NCI-H1048 (cell line): ENCODE data around the gene GPR50.

Experiments used
- DNase-seq: peaks from one replicate; lab custom pipeline; 2025; lab: John Stamatoyannopoulos, UW

Gene GPR50

DNA sequence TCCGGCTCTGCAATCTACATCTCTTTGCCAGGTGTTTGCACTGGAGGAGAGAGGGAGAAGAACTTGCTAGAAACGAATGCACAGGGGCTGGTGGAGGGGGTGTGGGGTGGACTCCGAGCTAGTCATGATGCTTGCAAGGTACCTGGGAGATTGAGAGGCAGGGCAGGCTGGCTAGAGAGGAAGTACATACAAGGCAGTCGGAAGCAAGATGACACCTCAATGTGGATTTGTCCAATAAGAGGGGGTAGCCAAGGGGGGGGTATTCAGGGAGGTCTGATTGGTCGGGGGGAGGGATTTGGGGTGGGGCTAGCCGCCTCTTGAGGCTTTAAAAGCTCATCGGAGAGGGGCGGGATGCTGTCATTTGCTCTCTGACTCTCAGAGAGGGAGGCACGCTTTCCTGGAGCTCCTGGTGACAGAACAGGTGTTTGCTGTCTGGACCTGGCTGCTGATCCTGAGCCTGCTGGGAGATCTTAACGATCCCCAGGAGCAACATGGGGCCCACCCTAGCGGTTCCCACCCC lies at the start of gene GPR50:
TSS of gene GPR50 (plus strand) at position 354 of the 520 bp plus-strand sequence. CDS start at position 492, 138 bp downstream.
- no peak for DNase-seq

- no peak for DNase-seq
Observed at GRCh38 chrX:151132531-151132930, 43.9 kb upstream of the GPR50 start.

DNA sequence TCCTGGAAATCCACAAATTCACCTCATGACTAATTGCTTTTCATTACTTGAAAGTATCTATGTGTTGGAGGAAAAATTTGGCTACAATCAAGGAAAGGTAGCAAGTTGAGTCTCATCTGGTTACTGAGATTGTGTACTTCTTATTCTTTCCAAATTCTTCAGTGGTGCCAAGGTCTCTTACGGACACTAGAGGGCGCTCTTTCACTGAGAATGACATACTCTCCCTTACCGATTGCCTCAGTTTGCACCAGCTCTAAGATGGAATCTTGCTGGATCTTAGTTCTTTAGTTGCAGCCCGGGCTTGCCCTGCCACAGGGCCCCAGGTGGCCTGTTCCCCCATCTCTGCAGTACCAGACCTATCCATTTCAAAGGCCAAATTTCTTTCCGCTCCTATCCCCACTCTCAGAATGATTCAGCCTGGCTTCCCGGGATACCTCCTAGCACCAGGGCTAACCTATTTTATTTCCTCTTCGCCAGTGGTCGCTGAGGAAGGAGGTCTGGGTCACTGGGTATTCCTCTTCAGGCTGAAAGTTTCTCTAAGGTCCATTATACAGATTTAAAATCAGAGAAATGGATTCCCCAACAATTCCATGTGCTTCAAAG lies 24.6 kb upstream of the GPR50 start:
- DNase-seq = no peak

GRCh38 chrX:151153086-151153485 lies 23.3 kb upstream of the GPR50 start:
- no peak for DNase-seq

- no peak for DNase-seq
Observed at GRCh38 chrX:151153667-151154066, 22.7 kb upstream of the GPR50 start.

- DNase-seq = no peak
Observed at GRCh38 chrX:151155234-151155633, 21.1 kb upstream of the GPR50 start.

- no peak for DNase-seq
Observed at GRCh38 chrX:151161690-151162089, 14.7 kb upstream of the GPR50 start.

DNA sequence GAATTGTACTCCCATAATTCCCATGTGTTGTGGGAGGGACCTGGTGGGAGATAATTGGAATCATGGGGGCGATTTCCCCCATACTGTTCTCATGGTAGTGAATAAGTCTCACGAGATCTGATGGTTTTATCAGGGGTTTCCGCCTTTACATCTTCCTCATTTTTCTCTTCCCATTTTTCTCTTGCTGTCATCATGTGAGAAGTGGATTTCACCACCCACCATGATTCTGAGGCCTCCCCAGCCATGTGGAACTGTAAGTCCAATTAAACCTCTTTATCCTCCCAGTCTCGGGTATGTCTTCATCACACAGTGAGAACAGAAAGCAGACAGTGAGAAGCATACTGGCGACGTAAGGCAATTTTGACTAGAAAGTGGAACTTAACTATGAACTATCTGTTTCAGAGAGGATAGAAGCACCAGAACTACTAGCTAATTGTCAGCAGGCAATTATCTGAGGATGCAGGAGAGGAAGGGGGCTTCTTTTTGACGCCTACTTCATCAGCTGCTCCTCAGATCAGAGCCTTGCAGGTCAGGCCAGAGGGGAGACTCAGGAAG lies 8.5 kb upstream of the GPR50 start:
- no peak for DNase-seq

GRCh38 chrX:151169783-151170182 lies 6.6 kb upstream of the GPR50 start:
- no peak for DNase-seq

GRCh38 chrX:151174581-151175282 lies 1.7 kb upstream of the GPR50 start:
- no peak for DNase-seq

DNA sequence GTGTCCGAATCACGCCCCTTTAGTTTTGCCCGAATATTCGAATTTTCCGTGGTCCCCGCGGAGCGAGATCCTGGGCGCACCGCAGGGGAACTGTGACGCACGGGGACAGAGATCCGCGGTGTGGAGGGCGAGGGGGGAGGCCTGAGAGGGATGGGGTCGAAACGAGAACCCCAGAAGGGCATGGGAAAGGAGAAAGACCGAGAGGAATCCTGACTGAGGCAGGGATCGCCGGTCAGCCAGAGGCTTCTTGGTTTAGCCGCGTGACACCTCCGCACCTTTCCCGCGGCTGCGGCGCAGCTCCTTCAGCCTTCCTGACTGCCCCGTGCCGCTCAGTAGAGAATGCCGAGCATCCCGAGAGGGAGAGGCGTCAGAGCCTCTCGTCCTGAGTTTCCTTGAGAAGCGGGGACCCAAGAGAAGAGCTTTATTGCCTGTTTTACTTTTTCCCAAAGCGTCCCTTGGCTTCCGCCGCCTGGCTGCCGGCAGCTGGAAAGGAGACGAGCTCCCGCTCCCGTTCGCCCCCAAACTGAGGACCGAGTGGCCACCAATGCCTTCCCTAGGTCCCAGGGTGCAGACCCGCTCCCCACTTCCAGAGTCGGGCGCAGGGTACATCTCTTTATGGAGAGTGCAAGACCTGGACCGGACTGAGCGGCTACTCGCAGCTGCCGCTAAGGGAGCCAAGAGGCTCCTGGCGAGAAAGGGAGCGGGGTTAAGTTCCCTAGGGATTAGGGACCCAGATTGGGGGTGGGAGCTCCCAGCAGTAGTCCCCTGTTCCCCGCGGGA lies 911 bp upstream of the GPR50 start:
- DNase-seq = no peak

- no peak for DNase-seq
Observed at GRCh38 chrX:151177141-151178027, 1.0 kb downstream of the GPR50 start.

DNA sequence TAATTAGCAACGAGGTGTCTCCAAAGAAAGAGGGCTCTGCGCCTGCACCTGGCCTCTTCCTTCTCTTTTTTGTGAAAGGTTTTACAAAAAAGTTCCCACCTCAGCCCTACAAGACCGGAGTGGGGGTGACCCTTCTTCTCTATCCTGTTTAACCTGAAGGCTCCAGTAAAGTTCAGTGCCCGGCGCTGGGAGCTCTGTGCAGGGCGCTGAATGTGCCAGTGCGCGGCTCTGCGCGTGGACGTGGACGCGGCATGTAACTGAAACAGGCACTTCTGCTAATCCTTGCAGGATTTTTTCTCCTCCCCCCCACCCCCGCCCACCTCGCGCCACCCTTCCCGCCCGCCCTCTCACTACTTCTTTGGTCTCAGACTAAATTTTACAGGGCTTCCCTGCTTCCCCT lies 2.4 kb downstream of the GPR50 start:
- DNase-seq = no peak

- DNase-seq = no peak
Observed at GRCh38 chrX:151180400-151180799, 4.0 kb downstream of the GPR50 start.

DNA sequence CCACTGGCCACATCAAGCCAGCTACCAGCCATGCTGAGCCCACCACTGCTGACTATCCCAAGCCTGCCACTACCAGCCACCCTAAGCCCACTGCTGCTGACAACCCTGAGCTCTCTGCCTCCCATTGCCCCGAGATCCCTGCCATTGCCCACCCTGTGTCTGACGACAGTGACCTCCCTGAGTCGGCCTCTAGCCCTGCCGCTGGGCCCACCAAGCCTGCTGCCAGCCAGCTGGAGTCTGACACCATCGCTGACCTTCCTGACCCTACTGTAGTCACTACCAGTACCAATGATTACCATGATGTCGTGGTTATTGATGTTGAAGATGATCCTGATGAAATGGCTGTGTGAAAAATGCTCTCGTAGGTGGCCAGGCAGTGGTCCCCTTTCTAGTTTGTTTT lies 4.7 kb downstream of the GPR50 start:
- DNase-seq = no peak

DNA sequence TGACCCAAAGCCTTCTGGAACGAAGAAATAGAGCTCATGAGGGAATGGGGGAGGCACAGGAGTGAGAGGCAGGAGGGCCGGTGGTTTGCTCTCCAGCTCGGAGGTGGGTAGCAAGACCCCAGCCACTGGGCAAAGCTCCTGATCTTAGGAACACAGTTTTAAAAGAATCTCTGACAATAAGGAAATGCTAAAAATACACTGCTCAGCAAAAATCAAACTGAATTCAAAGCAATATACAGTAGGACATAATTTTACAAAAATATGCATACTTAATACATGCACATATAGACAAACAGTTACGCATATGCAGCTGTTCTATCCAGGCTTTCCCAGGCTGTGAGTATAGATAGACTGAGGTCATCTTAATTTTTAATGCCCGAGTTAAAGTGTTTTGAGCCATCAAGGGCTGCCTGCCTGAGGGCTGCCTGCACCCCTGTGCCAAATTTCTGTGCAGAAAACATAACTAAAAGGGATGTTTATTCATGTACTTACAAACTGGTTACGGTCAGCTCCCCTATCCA lies 6.9 kb downstream of the GPR50 start:
- no peak for DNase-seq

- DNase-seq = no peak
Observed at GRCh38 chrX:151183912-151184565, 7.7 kb downstream of the GPR50 start.

- no peak for DNase-seq
Observed at GRCh38 chrX:151184705-151185104, 8.3 kb downstream of the GPR50 start.

DNA sequence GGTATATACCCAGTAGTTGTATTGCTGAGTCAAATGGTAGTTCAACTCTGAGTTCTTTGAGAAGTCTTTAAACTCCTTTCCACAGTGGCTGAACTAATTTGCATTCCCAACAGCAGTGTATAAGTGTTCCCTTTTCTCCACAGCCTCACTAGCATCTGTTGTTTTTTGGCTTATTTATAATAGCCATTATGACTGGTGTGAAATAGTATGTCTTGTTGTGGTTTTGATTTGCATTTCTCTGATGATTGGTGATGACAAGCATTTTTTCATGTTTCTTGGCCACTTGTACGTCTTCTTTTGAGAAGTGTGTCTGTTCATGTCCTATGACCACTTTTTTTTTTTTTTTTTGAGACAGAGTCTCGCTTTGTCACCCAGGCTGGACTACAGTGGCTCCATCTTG lies 30.5 kb downstream of the GPR50 start:
- no peak for DNase-seq

DNA sequence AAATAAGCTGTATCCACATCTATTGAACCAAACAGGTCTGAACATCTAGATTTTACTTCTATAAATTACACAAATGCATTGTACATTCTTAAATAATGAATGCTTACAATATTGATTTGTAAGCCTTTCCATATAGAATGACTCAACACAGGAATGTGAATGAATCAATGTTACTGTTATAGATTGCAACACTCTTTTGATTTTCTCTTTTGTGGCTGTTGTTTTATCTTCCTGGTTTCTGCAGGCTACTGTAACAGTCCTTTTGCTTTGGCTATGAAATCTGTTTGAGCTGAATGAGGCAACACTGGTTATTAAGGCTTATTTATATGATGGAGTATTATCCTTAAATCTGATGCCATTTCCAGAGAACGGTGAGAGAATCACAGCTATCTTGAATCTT lies 49.5 kb downstream of the GPR50 start:
- DNase-seq = no peak

DNA sequence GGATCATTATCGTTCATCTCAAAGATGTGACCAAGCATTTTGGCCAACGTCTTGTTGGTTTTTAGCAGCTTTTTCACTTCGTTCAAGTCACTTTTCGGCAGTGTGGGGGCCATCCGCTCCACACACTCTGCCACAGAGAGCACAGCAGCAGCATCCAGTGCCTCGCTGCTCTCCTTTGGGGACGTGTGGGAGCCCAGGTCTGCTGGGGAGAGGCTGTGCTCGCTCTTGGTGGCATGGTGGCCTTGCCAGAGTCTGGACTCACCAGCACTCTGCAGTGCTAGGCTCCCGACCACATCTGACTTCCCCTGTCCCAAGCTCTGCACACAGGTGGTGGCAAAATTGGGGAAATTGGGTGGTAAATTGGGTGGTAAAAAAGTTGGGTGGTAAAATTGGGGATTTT lies 50.6 kb downstream of the GPR50 start:
- no peak for DNase-seq
